Left lung (tissue), 10 donors: ENCODE data around the gene WDR17. TPM values are rescaled to one million over a fixed set of nuclear protein-coding genes. Genes with fewer than 3 reads are reported as not detected.

ENCODE experiments used
- ATAC-seq: fragments of 200-7000 bp; cut with Tn5 transposase; one replicate; pipeline ENCODE4 v1.9.1; 2020; ENCODE audit warnings: moderate library complexity
- DNase-seq, 4 donors: peaks; one replicate each; pipeline ENCODE4 v3.0.0-alpha.2; 2013 to 2020
- H3K27ac ChIP-seq, 2 donors: fragments of 200-600 bp; sonication (generic) in 1 of 2; one replicate each; pipeline versions ENCODE4 v1.5.0 to v1.8.0; 2020 to 2021
- H3K27me3 ChIP-seq, 2 donors: fragments of 200-600 bp; sonication (generic) in 1 of 2; one replicate each; pipeline versions ENCODE4 v1.5.0 to v1.8.0; 2020 to 2021
- H3K36me3 ChIP-seq, 2 donors: fragments of 200-600 bp; sonication (generic) in 1 of 2; one replicate each; pipeline versions ENCODE4 v1.5.0 to v1.8.0; 2020 to 2021
- H3K4me1 ChIP-seq, 2 donors: fragments of 200-600 bp; one replicate each; pipeline ENCODE4 v1.8.0; 2021
- H3K4me3 ChIP-seq, 2 donors: fragments of 200-600 bp; sonication (generic) in 1 of 2; one replicate each; pipeline versions ENCODE4 v1.5.0 to v1.8.0; 2020 to 2021; ENCODE audit warnings: mild to moderate bottlenecking in 1 of 2
- H3K9me3 ChIP-seq, 2 donors: fragments of 200-600 bp; sonication (generic) in 1 of 2; one replicate each; pipeline versions ENCODE4 v1.5.0 to v1.8.0; 2020 to 2021
- CTCF ChIP-seq, 2 donors: fragments of 200-600 bp; sonication (generic) in 1 of 2; IDR thresholded peaks; one replicate each; pipeline versions ENCODE4 v1.5.0 to v1.8.0; 2021; ENCODE audit warnings: antibody characterized with exemption in 2 of 2
- intact Hi-C, 2 donors: fragments of 100-400 bp; cut with DNase I; formaldehyde crosslinking; loops; one replicate each; pipeline versions ENCODE4 v1.11.2 to v1.14.2; 2022
- polyA plus RNA-seq, 6 donors: library from polyadenylated mRNA; unstranded; fragments of 120-200 nt; gene quantifications; one replicate each; pipeline ENCODE4 v1.2.1, GENCODE V29; 2013; ENCODE audit not compliant: insufficient read length in 6 of 6
- total RNA-seq, 2 donors: library from RNA; stranded (reverse); fragmentation: NEBNext Ultra II Directional; extraction: Animal tissue kit (Norgen Biotek cat#: 25700); gene quantifications; one replicate each; pipeline ENCODE4 v1.2.1, GENCODE V29; 2021
- donor health status: DM: no; HTN: yes; CAD: no.
- donor health status: DM: no; HTN: no; CAD: no.

The WDR17 gene
- total and polyA plus RNA-seq, 8 donors, result 4.2 to 10.7 (median 7.9) TPM

GRCh38 chr4:176186067-176186466, 120.4 kb downstream of the WDR17 start:
- Histone ChIP-seq H3K36me3 (no peaks in the 10 kb centered on the region), H3K27ac (no peak overlapping the region), H3K4me1 (no peaks in the 10 kb centered on the region), H3K4me3 (no peak overlapping the region), H3K9me3 (no peaks in the 10 kb centered on the region), H3K27me3 (peaks cover 0 to 5% of the 10 kb centered on the region in 2 donors)
- intact Hi-C loops, result no loop called here
- no peak for TF ChIP-seq CTCF (IDR thresholded peaks at IDR 0.05)
- no peak for DNase-seq
- no peak for ATAC-seq

- Histone ChIP-seq H3K9me3 (no peaks in the 10 kb centered on the region), H3K27ac (no peak overlapping the region), H3K4me3 (no peak overlapping the region), H3K36me3 (no peaks in the 10 kb centered on the region), H3K4me1 (no peaks in the 10 kb centered on the region), H3K27me3 (peaks cover 0 to 5% of the 10 kb centered on the region in 2 donors)
- ATAC-seq (no peak), DNase-seq (peak in 1 of 4 donors; percentile 9)
- intact Hi-C loops, result no loop called here
- TF ChIP-seq CTCF (IDR thresholded peaks at IDR 0.05), result no peak
Observed at GRCh38 chr4:176186671-176187395, 121.2 kb downstream of the WDR17 start.

- TF ChIP-seq CTCF (IDR thresholded peaks at IDR 0.05), result no peak
- DNase-seq (no peak), ATAC-seq (no peak)
- intact Hi-C loops, result no loop called here
- H3K9me3 ChIP-seq, result no peaks in the 10 kb centered on the region
- H3K27me3 ChIP-seq, result peaks cover 0 to 5% of the 10 kb centered on the region in 2 donors
- no peak overlapping the region for H3K4me3 ChIP-seq
- no peak overlapping the region for H3K27ac ChIP-seq
- no peaks in the 10 kb centered on the region for H3K4me1 ChIP-seq
- H3K36me3 ChIP-seq, result no peaks in the 10 kb centered on the region
Observed at GRCh38 chr4:176187624-176188023, 122.0 kb downstream of the WDR17 start.

GRCh38 chr4:176188654-176189053, 123.0 kb downstream of the WDR17 start:
- intact Hi-C loops, result no loop called here
- Histone ChIP-seq H3K4me3 (no peak overlapping the region), H3K27ac (no peak overlapping the region), H3K4me1 (no peaks in the 10 kb centered on the region), H3K9me3 (no peaks in the 10 kb centered on the region), H3K27me3 (peaks cover 0 to 5% of the 10 kb centered on the region in 2 donors), H3K36me3 (no peaks in the 10 kb centered on the region)
- TF ChIP-seq CTCF (IDR thresholded peaks at IDR 0.05), result no peak
- DNase-seq (no peak), ATAC-seq (no peak)

- no peaks in the 10 kb centered on the region for H3K36me3 ChIP-seq
- ATAC-seq (no peak), DNase-seq (no peak)
- intact Hi-C loops, result no loop called here
- no peak overlapping the region for H3K4me3 ChIP-seq
- no peak for TF ChIP-seq CTCF (IDR thresholded peaks at IDR 0.05)
- H3K4me1 ChIP-seq, result peaks cover 0 to 5% of the 10 kb centered on the region in 2 donors
- H3K9me3 ChIP-seq, result no peaks in the 10 kb centered on the region
- peaks cover 0 to 5% of the 10 kb centered on the region in 2 donors for H3K27me3 ChIP-seq
- no peak overlapping the region for H3K27ac ChIP-seq
Observed at GRCh38 chr4:176189891-176190795, 124.5 kb downstream of the WDR17 start.
